Measurements from ENCODE around the gene ETF1.

Gene ETF1

GRCh38 chr5:138570871-138571270 is 27.8 kb upstream of the ETF1 start:
- no peak for TF ChIP-seq POLR2AphosphoS5 (IDR thresholded peaks at IDR 0.05; ENCODE audit: low read depth, low read length)
- TF ChIP-seq TAF1 (IDR thresholded peaks at IDR 0.05; ENCODE audit: borderline replicate concordance, insufficient read depth, low read length), result no peak
- TF ChIP-seq REST (IDR thresholded peaks at IDR 0.05; ENCODE audit: insufficient read depth in 1 of 2, low read depth in 2 of 2, low read length in 2 of 2), result no peak
- TF ChIP-seq FOXP2 (optimal IDR thresholded peaks at IDR 0.05; ENCODE audit: borderline replicate concordance, extremely low read depth, extremely low read length, insufficient read depth), result no peak
- TF ChIP-seq SIN3A (IDR thresholded peaks at IDR 0.05; ENCODE audit: borderline replicate concordance, insufficient read depth, low read length), result no peak

DNA sequence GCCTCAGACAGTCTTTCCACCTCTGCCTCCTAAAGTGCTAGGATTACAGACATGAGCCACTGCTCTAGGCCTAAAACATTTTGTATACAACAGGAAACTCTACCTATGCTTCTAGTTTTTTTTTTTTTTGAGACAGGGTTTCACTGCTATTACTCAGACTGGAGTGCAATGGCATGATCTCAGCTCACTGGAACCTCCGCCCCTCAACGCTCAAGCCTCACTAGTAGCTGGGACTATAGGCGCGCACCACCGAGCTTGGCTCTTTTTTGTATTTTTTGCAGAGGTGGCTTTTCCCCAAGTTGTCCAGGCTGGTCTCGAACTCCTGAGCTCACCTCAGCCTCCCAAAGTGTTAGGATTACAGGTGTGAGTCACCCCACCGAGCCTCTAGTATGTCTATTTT is 26.7 kb upstream of the ETF1 start:
- no peak for TF ChIP-seq TAF1 (IDR thresholded peaks at IDR 0.05; ENCODE audit: borderline replicate concordance, insufficient read depth, low read length)
- no peak for TF ChIP-seq REST (IDR thresholded peaks at IDR 0.05; ENCODE audit: insufficient read depth in 1 of 2, low read depth in 2 of 2, low read length in 2 of 2)
- TF ChIP-seq POLR2AphosphoS5 (IDR thresholded peaks at IDR 0.05; ENCODE audit: low read depth, low read length), result no peak
- TF ChIP-seq SIN3A (IDR thresholded peaks at IDR 0.05; ENCODE audit: borderline replicate concordance, insufficient read depth, low read length), result no peak
- TF ChIP-seq FOXP2 (optimal IDR thresholded peaks at IDR 0.05; ENCODE audit: borderline replicate concordance, extremely low read depth, extremely low read length, insufficient read depth), result no peak

DNA sequence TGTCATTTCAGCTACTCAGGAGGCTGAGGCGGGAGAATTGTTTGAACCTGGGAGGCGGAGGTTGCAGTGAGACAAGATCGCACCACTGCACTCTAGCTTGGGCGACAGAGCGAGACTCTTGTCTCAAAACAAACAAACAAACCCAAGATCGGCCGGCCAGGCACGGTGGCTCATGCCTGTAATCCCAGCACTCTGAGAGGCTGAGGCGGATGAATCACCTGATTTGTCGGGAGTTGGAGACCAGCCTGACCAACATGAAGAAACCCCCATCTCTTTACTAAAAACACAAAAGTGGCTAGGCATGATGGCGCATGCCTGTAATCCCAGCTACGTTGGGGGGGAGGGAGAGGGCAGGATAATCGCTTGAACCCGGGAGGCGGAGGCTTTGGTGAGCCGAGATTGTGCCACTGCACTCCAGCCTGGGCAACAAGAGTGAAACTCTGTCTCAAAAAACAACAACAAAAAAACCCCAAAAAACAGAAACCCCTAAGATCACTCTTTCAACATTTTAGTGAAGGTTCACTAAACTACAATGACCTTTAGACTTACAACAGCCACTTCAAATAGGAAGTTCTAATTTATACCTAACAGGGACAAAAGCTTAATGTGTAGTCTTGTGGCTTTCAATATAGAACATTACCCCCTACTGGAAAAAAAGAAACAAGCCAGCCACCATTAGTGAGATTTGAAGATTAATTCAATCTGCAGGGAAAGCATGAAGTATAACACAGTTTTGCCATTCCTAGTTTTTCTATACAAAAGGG is 25.2 kb upstream of the ETF1 start:
- no peak for TF ChIP-seq TAF1 (IDR thresholded peaks at IDR 0.05; ENCODE audit: borderline replicate concordance, insufficient read depth, low read length)
- no peak for TF ChIP-seq REST (IDR thresholded peaks at IDR 0.05; ENCODE audit: insufficient read depth in 1 of 2, low read depth in 2 of 2, low read length in 2 of 2)
- no peak for TF ChIP-seq SIN3A (IDR thresholded peaks at IDR 0.05; ENCODE audit: borderline replicate concordance, insufficient read depth, low read length)
- no peak for TF ChIP-seq FOXP2 (optimal IDR thresholded peaks at IDR 0.05; ENCODE audit: borderline replicate concordance, extremely low read depth, extremely low read length, insufficient read depth)
- TF ChIP-seq POLR2AphosphoS5 (IDR thresholded peaks at IDR 0.05; ENCODE audit: low read depth, low read length), result no peak

GRCh38 chr5:138566792-138567191 is 23.8 kb upstream of the ETF1 start:
- TF ChIP-seq POLR2AphosphoS5 (IDR thresholded peaks at IDR 0.05; ENCODE audit: low read depth, low read length) (no peak), TAF1 (IDR thresholded peaks at IDR 0.05; ENCODE audit: borderline replicate concordance, insufficient read depth, low read length) (no peak), REST (IDR thresholded peaks at IDR 0.05; ENCODE audit: insufficient read depth in 1 of 2, low read depth in 2 of 2, low read length in 2 of 2) (no peak), SIN3A (IDR thresholded peaks at IDR 0.05; ENCODE audit: borderline replicate concordance, insufficient read depth, low read length) (no peak), FOXP2 (optimal IDR thresholded peaks at IDR 0.05; ENCODE audit: borderline replicate concordance, extremely low read depth, extremely low read length, insufficient read depth) (no peak)
